HepG2 (cell line): ENCODE measurements around the gene TMEM86B. TPM values are rescaled to one million over a fixed set of nuclear protein-coding genes. Genes with fewer than 3 reads are reported as not detected.

Experiments used
- ARHGAP35 ChIP-seq: sonication (generic); formaldehyde crosslinking; IDR thresholded peaks from 2 replicates; pipeline ENCODE4 v1.9.0; 2022; ENCODE audit warnings: mild to moderate bottlenecking, inconsistent platforms, moderate library complexity, missing genetic modification reagents, borderline replicate concordance
- ARNTL ChIP-seq: sonication (generic); formaldehyde crosslinking; IDR thresholded peaks from 2 replicates; pipeline ENCODE4 v1.4.0; 2020; ENCODE audit warnings: mild to moderate bottlenecking, missing genetic modification reagents
- GFI1 ChIP-seq: sonication (generic); formaldehyde crosslinking; IDR thresholded peaks from 2 replicates; pipeline ENCODE4 v1.5.0; 2020; ENCODE audit warnings: missing genetic modification reagents, mild to moderate bottlenecking, borderline replicate concordance
- ISX ChIP-seq: sonication (generic); formaldehyde crosslinking; conservative IDR thresholded peaks from 2 replicates; pipeline ENCODE4 v1.5.0; 2020; ENCODE audit warnings: missing genetic modification reagents
- SIX1 ChIP-seq: sonication (generic); formaldehyde crosslinking; IDR thresholded peaks from 2 replicates; pipeline ENCODE4 v1.4.0; 2020; ENCODE audit warnings: missing genetic modification reagents, borderline replicate concordance
- TGIF2 ChIP-seq: IDR thresholded peaks from 2 replicates; pipeline ENCODE4 v1.6.1; 2016; ENCODE audit warnings: control low read depth, missing compliant biosample characterization
- TP53 ChIP-seq: sonication (generic); formaldehyde crosslinking; conservative IDR thresholded peaks from 2 replicates; pipeline ENCODE4 v1.4.0; 2020; ENCODE audit warnings: missing genetic modification reagents
- ZBTB21 ChIP-seq: sonication (generic); formaldehyde crosslinking; IDR thresholded peaks from 2 replicates; pipeline ENCODE4 v1.4.0; 2020; ENCODE audit warnings: missing genetic modification reagents
- ZBTB7B ChIP-seq: sonication (generic); formaldehyde crosslinking; IDR thresholded peaks from 2 replicates; pipeline ENCODE4 v1.4.0; 2020; ENCODE audit warnings: missing genetic modification reagents
- ZGPAT ChIP-seq: IDR thresholded peaks from 2 replicates; pipeline ENCODE4 v1.6.1; 2016; ENCODE audit warnings: mild to moderate bottlenecking
- ZNF124 ChIP-seq: sonication (generic); formaldehyde crosslinking; IDR thresholded peaks from 2 replicates; pipeline ENCODE4 v1.4.0; 2020; ENCODE audit warnings: missing genetic modification reagents
- ZNF343 ChIP-seq: sonication (generic); formaldehyde crosslinking; IDR thresholded peaks from 2 replicates; pipeline ENCODE4 v1.4.0; 2020; ENCODE audit warnings: mild to moderate bottlenecking, missing genetic modification reagents
- polyA plus RNA-seq, 8 experiments: library from polyadenylated mRNA; depleted of rRNA in 3 of 8; stranded (reverse) in 7 of 8; unstranded in 1 of 8; fragments of >200 nt; fragmentation: Illumina TruSeq in 4 of 8; extraction: Trizol in 4 of 8; gene quantifications; 2 replicates each; pipeline versions ENCODE4 v1.2.1 to v1.2.3, GENCODE V29; 2011 to 2016; ENCODE audit warnings: low read depth in 4 of 8, missing spikeins in 1 of 8, mixed read lengths in 1 of 8; ENCODE audit not compliant: insufficient read depth in 1 of 8
- total RNA-seq, 5 experiments: library from RNA; depleted of rRNA; stranded (reverse); fragments of >200 nt; fragmentation: Illumina TruSeq; extraction: Trizol; gene quantifications; 2 replicates each; pipeline ENCODE4 v1.2.3, GENCODE V29; 2016; ENCODE audit warnings: low read depth in 1 of 5
- TF ChIP-seq, protein P1 (sequence below): sonication (generic); formaldehyde crosslinking; IDR thresholded peaks from 2 replicates; pipeline ENCODE4 v1.4.0; 2020; ENCODE audit warnings: missing genetic modification reagents
- TF ChIP-seq, protein P2 (sequence below), 2 experiments: IDR thresholded peaks; 2 replicates each; pipeline ENCODE4 v1.6.1; 2011 to 2012; ENCODE audit warnings: low read length in 2 of 2, borderline replicate concordance in 1 of 2, low read depth in 1 of 2, mild to moderate bottlenecking in 1 of 2, moderate library complexity in 1 of 2
- TF ChIP-seq, protein P3 (sequence below): IDR thresholded peaks from 2 replicates; pipeline ENCODE4 v1.6.1; 2012; ENCODE audit warnings: inconsistent platforms
- TF ChIP-seq, protein P4 (sequence below): sonication (generic); formaldehyde crosslinking; IDR thresholded peaks from 2 replicates; pipeline ENCODE4 v1.4.0; 2020; ENCODE audit warnings: mild to moderate bottlenecking, missing genetic modification reagents, borderline replicate concordance

The TMEM86B gene
- total and polyA plus RNA-seq, 2 of the 13 experiments (the other 11 are each of a cell fraction or from before 2014, with no cell fraction given), result 7.7 to 9.6 TPM

- TF ChIP-seq ZBTB7B (peak; percentile 85), ZNF343 (no peak), TP53 (CRISPR knock-in tag) (no peak), TGIF2 (CRISPR knock-in tag) (peak; percentile 44; the same call in 1 of the 2 replicates), ZBTB21 (CRISPR knock-in tag) (peak; percentile 58; the same call in 1 of the 2 replicates), SIX1 (CRISPR knock-in tag) (no peak; the same call in 1 of the 2 replicates), GFI1 (CRISPR knock-in tag) (no peak; the same call in 1 of the 2 replicates), ISX (CRISPR knock-in tag) (no peak), ZNF124 (CRISPR knock-in tag) (no peak), ARHGAP35 (CRISPR knock-in tag) (peak; percentile 43; the same call in 1 of the 2 replicates), ZGPAT (peak; percentile 81; the same call in 1 of the 2 replicates), ARNTL (CRISPR knock-in tag) (no peak; the same call in 1 of the 2 replicates)
- TF ChIP-seq, protein P1, sequence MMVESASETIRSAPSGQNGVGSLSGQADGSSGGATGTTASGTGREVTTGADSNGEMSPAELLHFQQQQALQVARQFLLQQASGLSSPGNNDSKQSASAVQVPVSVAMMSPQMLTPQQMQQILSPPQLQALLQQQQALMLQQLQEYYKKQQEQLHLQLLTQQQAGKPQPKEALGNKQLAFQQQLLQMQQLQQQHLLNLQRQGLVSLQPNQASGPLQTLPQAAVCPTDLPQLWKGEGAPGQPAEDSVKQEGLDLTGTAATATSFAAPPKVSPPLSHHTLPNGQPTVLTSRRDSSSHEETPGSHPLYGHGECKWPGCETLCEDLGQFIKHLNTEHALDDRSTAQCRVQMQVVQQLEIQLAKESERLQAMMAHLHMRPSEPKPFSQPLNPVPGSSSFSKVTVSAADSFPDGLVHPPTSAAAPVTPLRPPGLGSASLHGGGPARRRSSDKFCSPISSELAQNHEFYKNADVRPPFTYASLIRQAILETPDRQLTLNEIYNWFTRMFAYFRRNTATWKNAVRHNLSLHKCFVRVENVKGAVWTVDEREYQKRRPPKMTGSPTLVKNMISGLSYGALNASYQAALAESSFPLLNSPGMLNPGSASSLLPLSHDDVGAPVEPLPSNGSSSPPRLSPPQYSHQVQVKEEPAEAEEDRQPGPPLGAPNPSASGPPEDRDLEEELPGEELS (CRISPR knock-in tag), result peak; percentile 77
- TF ChIP-seq, protein P2, sequence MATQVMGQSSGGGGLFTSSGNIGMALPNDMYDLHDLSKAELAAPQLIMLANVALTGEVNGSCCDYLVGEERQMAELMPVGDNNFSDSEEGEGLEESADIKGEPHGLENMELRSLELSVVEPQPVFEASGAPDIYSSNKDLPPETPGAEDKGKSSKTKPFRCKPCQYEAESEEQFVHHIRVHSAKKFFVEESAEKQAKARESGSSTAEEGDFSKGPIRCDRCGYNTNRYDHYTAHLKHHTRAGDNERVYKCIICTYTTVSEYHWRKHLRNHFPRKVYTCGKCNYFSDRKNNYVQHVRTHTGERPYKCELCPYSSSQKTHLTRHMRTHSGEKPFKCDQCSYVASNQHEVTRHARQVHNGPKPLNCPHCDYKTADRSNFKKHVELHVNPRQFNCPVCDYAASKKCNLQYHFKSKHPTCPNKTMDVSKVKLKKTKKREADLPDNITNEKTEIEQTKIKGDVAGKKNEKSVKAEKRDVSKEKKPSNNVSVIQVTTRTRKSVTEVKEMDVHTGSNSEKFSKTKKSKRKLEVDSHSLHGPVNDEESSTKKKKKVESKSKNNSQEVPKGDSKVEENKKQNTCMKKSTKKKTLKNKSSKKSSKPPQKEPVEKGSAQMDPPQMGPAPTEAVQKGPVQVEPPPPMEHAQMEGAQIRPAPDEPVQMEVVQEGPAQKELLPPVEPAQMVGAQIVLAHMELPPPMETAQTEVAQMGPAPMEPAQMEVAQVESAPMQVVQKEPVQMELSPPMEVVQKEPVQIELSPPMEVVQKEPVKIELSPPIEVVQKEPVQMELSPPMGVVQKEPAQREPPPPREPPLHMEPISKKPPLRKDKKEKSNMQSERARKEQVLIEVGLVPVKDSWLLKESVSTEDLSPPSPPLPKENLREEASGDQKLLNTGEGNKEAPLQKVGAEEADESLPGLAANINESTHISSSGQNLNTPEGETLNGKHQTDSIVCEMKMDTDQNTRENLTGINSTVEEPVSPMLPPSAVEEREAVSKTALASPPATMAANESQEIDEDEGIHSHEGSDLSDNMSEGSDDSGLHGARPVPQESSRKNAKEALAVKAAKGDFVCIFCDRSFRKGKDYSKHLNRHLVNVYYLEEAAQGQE (IDR thresholded peaks at IDR 0.05; ENCODE audit: borderline replicate concordance in 1 of 2, low read depth in 1 of 2, low read length in 2 of 2), result peak in 1 of 2 experiments; percentile 57; a peak in 3 of 4 replicates
- TF ChIP-seq, protein P3, sequence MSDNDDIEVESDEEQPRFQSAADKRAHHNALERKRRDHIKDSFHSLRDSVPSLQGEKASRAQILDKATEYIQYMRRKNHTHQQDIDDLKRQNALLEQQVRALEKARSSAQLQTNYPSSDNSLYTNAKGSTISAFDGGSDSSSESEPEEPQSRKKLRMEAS, result peak; percentile 62; the same call in 1 of the 2 replicates
- TF ChIP-seq, protein P4, sequence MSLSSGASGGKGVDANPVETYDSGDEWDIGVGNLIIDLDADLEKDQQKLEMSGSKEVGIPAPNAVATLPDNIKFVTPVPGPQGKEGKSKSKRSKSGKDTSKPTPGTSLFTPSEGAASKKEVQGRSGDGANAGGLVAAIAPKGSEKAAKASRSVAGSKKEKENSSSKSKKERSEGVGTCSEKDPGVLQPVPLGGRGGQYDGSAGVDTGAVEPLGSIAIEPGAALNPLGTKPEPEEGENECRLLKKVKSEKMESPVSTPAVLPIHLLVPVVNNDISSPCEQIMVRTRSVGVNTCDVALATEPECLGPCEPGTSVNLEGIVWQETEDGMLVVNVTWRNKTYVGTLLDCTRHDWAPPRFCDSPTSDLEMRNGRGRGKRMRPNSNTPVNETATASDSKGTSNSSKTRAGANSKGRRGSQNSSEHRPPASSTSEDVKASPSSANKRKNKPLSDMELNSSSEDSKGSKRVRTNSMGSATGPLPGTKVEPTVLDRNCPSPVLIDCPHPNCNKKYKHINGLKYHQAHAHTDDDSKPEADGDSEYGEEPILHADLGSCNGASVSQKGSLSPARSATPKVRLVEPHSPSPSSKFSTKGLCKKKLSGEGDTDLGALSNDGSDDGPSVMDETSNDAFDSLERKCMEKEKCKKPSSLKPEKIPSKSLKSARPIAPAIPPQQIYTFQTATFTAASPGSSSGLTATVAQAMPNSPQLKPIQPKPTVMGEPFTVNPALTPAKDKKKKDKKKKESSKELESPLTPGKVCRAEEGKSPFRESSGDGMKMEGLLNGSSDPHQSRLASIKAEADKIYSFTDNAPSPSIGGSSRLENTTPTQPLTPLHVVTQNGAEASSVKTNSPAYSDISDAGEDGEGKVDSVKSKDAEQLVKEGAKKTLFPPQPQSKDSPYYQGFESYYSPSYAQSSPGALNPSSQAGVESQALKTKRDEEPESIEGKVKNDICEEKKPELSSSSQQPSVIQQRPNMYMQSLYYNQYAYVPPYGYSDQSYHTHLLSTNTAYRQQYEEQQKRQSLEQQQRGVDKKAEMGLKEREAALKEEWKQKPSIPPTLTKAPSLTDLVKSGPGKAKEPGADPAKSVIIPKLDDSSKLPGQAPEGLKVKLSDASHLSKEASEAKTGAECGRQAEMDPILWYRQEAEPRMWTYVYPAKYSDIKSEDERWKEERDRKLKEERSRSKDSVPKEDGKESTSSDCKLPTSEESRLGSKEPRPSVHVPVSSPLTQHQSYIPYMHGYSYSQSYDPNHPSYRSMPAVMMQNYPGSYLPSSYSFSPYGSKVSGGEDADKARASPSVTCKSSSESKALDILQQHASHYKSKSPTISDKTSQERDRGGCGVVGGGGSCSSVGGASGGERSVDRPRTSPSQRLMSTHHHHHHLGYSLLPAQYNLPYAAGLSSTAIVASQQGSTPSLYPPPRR (CRISPR knock-in tag), result no peak; the same call in 1 of the 2 replicates
These were observed 21.7 kb downstream of the TMEM86B start (continued) for GRCh38 chr19:55206664-55207500.
